Uterus (tissue), 2 donors: ENCODE data around the gene SERPINA10.
"Not testable (repeated sequence)": the region's sequence is repeated elsewhere in the genome, so short reads cannot be mapped to it uniquely, and the experiment has no call there.

Experiments used
- POLR2A ChIP-seq, 2 donors: fragments of 450-650 bp; IDR thresholded peaks; one replicate each; pipeline ENCODE4 v1.6.1; 2016; ENCODE audit warnings: antibody characterized with exemption in 2 of 2, mild to moderate bottlenecking in 1 of 2, moderate library complexity in 1 of 2
- TF ChIP-seq, protein P1 (sequence below), 4 experiments: fragments of 200-600 bp in 2 of 4; fragments of 450-650 bp in 2 of 4; sonication (generic) in 2 of 4; IDR thresholded peaks; one replicate each; pipeline ENCODE4 v1.5.1; 2016 to 2019; ENCODE audit warnings: antibody characterized with exemption in 4 of 4, mild to moderate bottlenecking in 2 of 4, moderate library complexity in 1 of 4

DNA sequence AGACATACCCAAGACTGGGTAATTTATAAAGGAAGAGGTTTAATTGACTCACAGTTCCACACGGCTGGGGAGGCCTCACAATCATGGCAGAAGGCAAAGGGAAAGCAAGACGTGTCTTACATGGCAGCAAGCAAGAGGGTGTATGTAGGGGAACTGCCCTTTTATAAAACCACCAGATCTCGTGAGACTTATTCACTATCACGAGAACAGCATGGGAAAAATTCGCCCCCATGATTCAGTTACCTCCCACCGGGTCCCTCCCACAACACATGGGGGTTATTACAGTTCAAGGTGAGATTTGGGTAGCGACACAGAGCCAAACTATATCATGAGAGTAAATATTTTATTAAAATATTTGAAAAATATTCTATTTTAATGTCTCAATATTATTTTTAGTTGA is 24.5 kb downstream of the SERPINA10 start:
- TF ChIP-seq POLR2A (IDR thresholded peaks at IDR 0.05), result not testable (repeated sequence)
- TF ChIP-seq, protein P1, sequence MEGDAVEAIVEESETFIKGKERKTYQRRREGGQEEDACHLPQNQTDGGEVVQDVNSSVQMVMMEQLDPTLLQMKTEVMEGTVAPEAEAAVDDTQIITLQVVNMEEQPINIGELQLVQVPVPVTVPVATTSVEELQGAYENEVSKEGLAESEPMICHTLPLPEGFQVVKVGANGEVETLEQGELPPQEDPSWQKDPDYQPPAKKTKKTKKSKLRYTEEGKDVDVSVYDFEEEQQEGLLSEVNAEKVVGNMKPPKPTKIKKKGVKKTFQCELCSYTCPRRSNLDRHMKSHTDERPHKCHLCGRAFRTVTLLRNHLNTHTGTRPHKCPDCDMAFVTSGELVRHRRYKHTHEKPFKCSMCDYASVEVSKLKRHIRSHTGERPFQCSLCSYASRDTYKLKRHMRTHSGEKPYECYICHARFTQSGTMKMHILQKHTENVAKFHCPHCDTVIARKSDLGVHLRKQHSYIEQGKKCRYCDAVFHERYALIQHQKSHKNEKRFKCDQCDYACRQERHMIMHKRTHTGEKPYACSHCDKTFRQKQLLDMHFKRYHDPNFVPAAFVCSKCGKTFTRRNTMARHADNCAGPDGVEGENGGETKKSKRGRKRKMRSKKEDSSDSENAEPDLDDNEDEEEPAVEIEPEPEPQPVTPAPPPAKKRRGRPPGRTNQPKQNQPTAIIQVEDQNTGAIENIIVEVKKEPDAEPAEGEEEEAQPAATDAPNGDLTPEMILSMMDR (IDR thresholded peaks at IDR 0.05), result not testable (repeated sequence)
